Measurements from ENCODE around the gene ALG6.

ALG6 gene

GRCh38 chr1:63322944-63323864, 44.2 kb upstream of the ALG6 start:
- Histone ChIP-seq H3K4ac (ENCODE audit: low read depth, low read length) (no peak overlapping the region), H4K12ac (ENCODE audit: low read depth, low read length) (no peak overlapping the region), H2BK5ac (ENCODE audit: low read depth, low read length, poor library complexity) (no peak overlapping the region), H2BK12ac (ENCODE audit: low read length) (no peak overlapping the region), H3K79me1 (ENCODE audit: low read length) (no peaks in the 10 kb centered on the region), H3K23ac (ENCODE audit: low read length) (no peak overlapping the region), H3K27ac (ENCODE audit: low read depth, low read length) (no peak overlapping the region), H2AFZ (ENCODE audit: insufficient read depth, low read length, poor library complexity) (peak overlapping the region; percentile 25), H4K8ac (ENCODE audit: low read depth, low read length) (no peak overlapping the region), H3K4me3 (ENCODE audit: low read depth, low read length) (no peak overlapping the region), H3K36me3 (ENCODE audit: control insufficient read depth in 1 of 2, insufficient read depth in 2 of 2, low read length in 2 of 2) (no peaks in the 10 kb centered on the region), H3K14ac (ENCODE audit: low read length) (no peak overlapping the region), H3K9me3 (ENCODE audit: insufficient read depth, low read depth, low read length) (peaks cover 5% of the 10 kb centered on the region), H2AK5ac (ENCODE audit: low read length) (no peak overlapping the region), H3K9ac (ENCODE audit: low read length) (no peak overlapping the region), H3K4me1 (ENCODE audit: control insufficient read depth in 1 of 2, insufficient read depth in 2 of 2, low read length in 2 of 2) (peaks cover 17 to 18% of the 10 kb centered on the region in 2 experiments), H3K4me2 (ENCODE audit: low read length) (peak overlapping the region; percentile 70), H3K27me3 (ENCODE audit: insufficient read depth, low read length) (peaks cover 87% of the 10 kb centered on the region), H3K18ac (ENCODE audit: low read length) (no peak overlapping the region), H4K91ac (ENCODE audit: low read depth, low read length) (no peak overlapping the region), H2BK120ac (ENCODE audit: insufficient read depth, low read length, poor library complexity) (no peak overlapping the region), H3K79me2 (ENCODE audit: control insufficient read depth, insufficient read depth, low read length, poor library complexity) (no peaks in the 10 kb centered on the region)
- no CpG with 5 or more reads among the region's 104 CpGs for WGBS (ENCODE audit: extremely low coverage, insufficient coverage, insufficient read length)
- DNase-seq = peak; percentile 27 to 50

- H3K14ac ChIP-seq (ENCODE audit: low read length) = no peak overlapping the region
- H2BK12ac ChIP-seq (ENCODE audit: low read length) = no peak overlapping the region
- H3K27me3 ChIP-seq (ENCODE audit: insufficient read depth, low read length) = peaks cover 87% of the 10 kb centered on the region
- no peaks in the 10 kb centered on the region for H3K36me3 ChIP-seq (ENCODE audit: control insufficient read depth in 1 of 2, insufficient read depth in 2 of 2, low read length in 2 of 2)
- no peak overlapping the region for H2AK5ac ChIP-seq (ENCODE audit: low read length)
- H3K9me3 ChIP-seq (ENCODE audit: insufficient read depth, low read depth, low read length) = peaks cover 5% of the 10 kb centered on the region
- no CpG with 5 or more reads among the region's 114 CpGs for WGBS (ENCODE audit: extremely low coverage, insufficient coverage, insufficient read length)
- no peak overlapping the region for H3K23ac ChIP-seq (ENCODE audit: low read length)
- H4K12ac ChIP-seq (ENCODE audit: low read depth, low read length) = no peak overlapping the region
- H3K4ac ChIP-seq (ENCODE audit: low read depth, low read length) = no peak overlapping the region
- peak; percentile 67 to 78 for DNase-seq
- H3K9ac ChIP-seq (ENCODE audit: low read length) = no peak overlapping the region
- H3K79me1 ChIP-seq (ENCODE audit: low read length) = no peaks in the 10 kb centered on the region
- H3K4me2 ChIP-seq (ENCODE audit: low read length) = peak overlapping the region; percentile 70
- H2BK120ac ChIP-seq (ENCODE audit: insufficient read depth, low read length, poor library complexity) = no peak overlapping the region
- no peak overlapping the region for H2AFZ ChIP-seq (ENCODE audit: insufficient read depth, low read length, poor library complexity)
- no peak overlapping the region for H3K27ac ChIP-seq (ENCODE audit: low read depth, low read length)
- H3K4me3 ChIP-seq (ENCODE audit: low read depth, low read length) = no peak overlapping the region
- no peak overlapping the region for H4K91ac ChIP-seq (ENCODE audit: low read depth, low read length)
- H2BK5ac ChIP-seq (ENCODE audit: low read depth, low read length, poor library complexity) = no peak overlapping the region
- H4K8ac ChIP-seq (ENCODE audit: low read depth, low read length) = no peak overlapping the region
- H3K4me1 ChIP-seq (ENCODE audit: control insufficient read depth in 1 of 2, insufficient read depth in 2 of 2, low read length in 2 of 2) = peaks cover 17 to 18% of the 10 kb centered on the region in 2 experiments
- no peaks in the 10 kb centered on the region for H3K79me2 ChIP-seq (ENCODE audit: control insufficient read depth, insufficient read depth, low read length, poor library complexity)
- no peak overlapping the region for H3K18ac ChIP-seq (ENCODE audit: low read length)
Observed at GRCh38 chr1:63323865-63324778, 43.3 kb upstream of the ALG6 start.

- no peak overlapping the region for H4K8ac ChIP-seq (ENCODE audit: low read depth, low read length)
- no peak overlapping the region for H3K4ac ChIP-seq (ENCODE audit: low read depth, low read length)
- H3K36me3 ChIP-seq (ENCODE audit: control insufficient read depth in 1 of 2, insufficient read depth in 2 of 2, low read length in 2 of 2) = no peaks in the 10 kb centered on the region
- H3K23ac ChIP-seq (ENCODE audit: low read length) = no peak overlapping the region
- peaks cover 17 to 18% of the 10 kb centered on the region in 2 experiments for H3K4me1 ChIP-seq (ENCODE audit: control insufficient read depth in 1 of 2, insufficient read depth in 2 of 2, low read length in 2 of 2)
- no peak overlapping the region for H3K9ac ChIP-seq (ENCODE audit: low read length)
- no peak overlapping the region for H2AK5ac ChIP-seq (ENCODE audit: low read length)
- no peak overlapping the region for H2BK12ac ChIP-seq (ENCODE audit: low read length)
- H3K79me1 ChIP-seq (ENCODE audit: low read length) = no peaks in the 10 kb centered on the region
- H4K91ac ChIP-seq (ENCODE audit: low read depth, low read length) = no peak overlapping the region
- DNase-seq = no peak
- no peak overlapping the region for H2AFZ ChIP-seq (ENCODE audit: insufficient read depth, low read length, poor library complexity)
- no peak overlapping the region for H3K18ac ChIP-seq (ENCODE audit: low read length)
- no CpG with 5 or more reads among the region's 7 CpGs for WGBS (ENCODE audit: extremely low coverage, insufficient coverage, insufficient read length)
- no peak overlapping the region for H3K4me2 ChIP-seq (ENCODE audit: low read length)
- H3K79me2 ChIP-seq (ENCODE audit: control insufficient read depth, insufficient read depth, low read length, poor library complexity) = no peaks in the 10 kb centered on the region
- H3K4me3 ChIP-seq (ENCODE audit: low read depth, low read length) = no peak overlapping the region
- no peak overlapping the region for H4K12ac ChIP-seq (ENCODE audit: low read depth, low read length)
- no peak overlapping the region for H2BK5ac ChIP-seq (ENCODE audit: low read depth, low read length, poor library complexity)
- H3K9me3 ChIP-seq (ENCODE audit: insufficient read depth, low read depth, low read length) = peaks cover 5% of the 10 kb centered on the region
- peaks cover 87% of the 10 kb centered on the region for H3K27me3 ChIP-seq (ENCODE audit: insufficient read depth, low read length)
- no peak overlapping the region for H3K14ac ChIP-seq (ENCODE audit: low read length)
- no peak overlapping the region for H3K27ac ChIP-seq (ENCODE audit: low read depth, low read length)
- H2BK120ac ChIP-seq (ENCODE audit: insufficient read depth, low read length, poor library complexity) = no peak overlapping the region
Observed at GRCh38 chr1:63324779-63325119, 42.7 kb upstream of the ALG6 start.

- no peak for DNase-seq
- Histone ChIP-seq H3K9ac (ENCODE audit: low read length) (no peak overlapping the region), H3K14ac (ENCODE audit: low read length) (no peak overlapping the region), H3K27me3 (ENCODE audit: insufficient read depth, low read length) (peaks cover 87% of the 10 kb centered on the region), H3K23ac (ENCODE audit: low read length) (no peak overlapping the region), H2AFZ (ENCODE audit: insufficient read depth, low read length, poor library complexity) (no peak overlapping the region), H3K4me2 (ENCODE audit: low read length) (no peak overlapping the region), H3K79me1 (ENCODE audit: low read length) (no peaks in the 10 kb centered on the region), H2BK12ac (ENCODE audit: low read length) (no peak overlapping the region), H3K18ac (ENCODE audit: low read length) (no peak overlapping the region), H3K4me1 (ENCODE audit: control insufficient read depth in 1 of 2, insufficient read depth in 2 of 2, low read length in 2 of 2) (peaks cover 17 to 18% of the 10 kb centered on the region in 2 experiments), H3K79me2 (ENCODE audit: control insufficient read depth, insufficient read depth, low read length, poor library complexity) (no peaks in the 10 kb centered on the region), H4K12ac (ENCODE audit: low read depth, low read length) (no peak overlapping the region), H3K27ac (ENCODE audit: low read depth, low read length) (no peak overlapping the region), H3K36me3 (ENCODE audit: control insufficient read depth in 1 of 2, insufficient read depth in 2 of 2, low read length in 2 of 2) (no peaks in the 10 kb centered on the region), H2AK5ac (ENCODE audit: low read length) (no peak overlapping the region), H2BK5ac (ENCODE audit: low read depth, low read length, poor library complexity) (no peak overlapping the region), H3K9me3 (ENCODE audit: insufficient read depth, low read depth, low read length) (peaks cover 5% of the 10 kb centered on the region), H3K4me3 (ENCODE audit: low read depth, low read length) (no peak overlapping the region), H3K4ac (ENCODE audit: low read depth, low read length) (no peak overlapping the region), H4K91ac (ENCODE audit: low read depth, low read length) (no peak overlapping the region), H2BK120ac (ENCODE audit: insufficient read depth, low read length, poor library complexity) (no peak overlapping the region), H4K8ac (ENCODE audit: low read depth, low read length) (no peak overlapping the region)
- WGBS (ENCODE audit: extremely low coverage, insufficient coverage, insufficient read length) = no CpG with 5 or more reads among the region's 2 CpGs
Observed at GRCh38 chr1:63325279-63325985, 42.0 kb upstream of the ALG6 start.

All from trophoblast cell (in vitro differentiated cells and primary cell).